Endothelial cell of umbilical vein (primary cell): Measurements from ENCODE around the gene TIGD4. TPM values are rescaled to one million over a fixed set of nuclear protein-coding genes. Genes with fewer than 3 reads are reported as not detected.

Source experiments
- BruUV-seq: library from RNA; stranded (reverse); fragments of 400-500 nt; replicated peaks from 2 replicates; lab custom pipeline; 2021; lab: Mats Ljungman, UMichigan
- CTCF ChIA-PET: fragments of 300-600, 350-600 bp; sonication (Branson Sonifier 250); formaldehyde crosslinking; loops from one replicate; lab custom pipeline; 2021; ENCODE audit warnings: antibody characterized with exemption, inconsistent platforms; lab: Charles Lee
- POLR2A ChIA-PET: fragments of 300-600, 350-600 bp; sonication (Branson Sonifier 250); formaldehyde crosslinking; loops from one replicate; lab custom pipeline; 2021; ENCODE audit warnings: antibody characterized with exemption, inconsistent platforms; lab: Charles Lee
- DNase-seq: peaks from one replicate; pipeline ENCODE4 v3.0.0-alpha.2; 2011; ENCODE audit warnings: low read depth, low spot score
- FAIRE-seq: peaks from 2 replicates; lab custom pipeline; 2011; peaks lifted over from hg19 to GRCh38; lab: Jason Lieb, UNC
- H2AFZ ChIP-seq: 2 replicates; pipeline ENCODE4 v1.6.0; 2012; ENCODE audit warnings: low read depth, low read length, control low read depth, inconsistent platforms
- H3K27ac ChIP-seq: 2 replicates; pipeline ENCODE4 v1.5.1; 2011; ENCODE audit warnings: low read depth, mild to moderate bottlenecking, control low read depth, low read length, moderate library complexity; ENCODE audit not compliant: insufficient read depth
- H3K27me3 ChIP-seq, 2 experiments: 2 replicates each; pipeline versions ENCODE4 v1.6.0 to v1.6.1; 2011; ENCODE audit warnings: low read length in 2 of 2, mixed read lengths in 1 of 2; ENCODE audit not compliant: control insufficient read depth in 2 of 2, insufficient read depth in 2 of 2
- H3K36me3 ChIP-seq, 2 experiments: 2 replicates in 1 of 2; 3 replicates in 1 of 2; pipeline ENCODE4 v1.5.1; 2011; ENCODE audit warnings: low read length in 2 of 2, mild to moderate bottlenecking in 1 of 2, moderate library complexity in 1 of 2; ENCODE audit not compliant: control insufficient read depth in 2 of 2, insufficient read depth in 2 of 2; ENCODE audit errors: extremely low read depth in 1 of 2
- H3K4me1 ChIP-seq: 3 replicates; pipeline ENCODE4 v1.5.1; 2011; ENCODE audit warnings: mild to moderate bottlenecking, low read length; ENCODE audit not compliant: control insufficient read depth, insufficient read depth; ENCODE audit errors: extremely low read depth
- H3K4me2 ChIP-seq: 2 replicates; pipeline ENCODE4 v1.6.1; 2011; ENCODE audit warnings: low read length, control low read depth, mixed read lengths; ENCODE audit not compliant: insufficient read depth
- H3K4me3 ChIP-seq, 3 experiments: fragments of 200-600 bp in 1 of 3; sonication (generic), shearing (Covaris generic) in 1 of 3; replicated peaks in 1 of 3; 2 replicates each; pipeline ENCODE4 v1.5.1; 2011 to 2016; ENCODE audit warnings: control low read depth in 3 of 3, low read length in 3 of 3, mild to moderate bottlenecking in 2 of 3, inconsistent platforms in 1 of 3, low read depth in 1 of 3, moderate library complexity in 1 of 3; ENCODE audit not compliant: insufficient read depth in 1 of 3
- H3K79me2 ChIP-seq: 2 replicates; pipeline ENCODE4 v1.6.0; 2012; ENCODE audit warnings: low read length, inconsistent platforms; ENCODE audit not compliant: control insufficient read depth, insufficient read depth
- H3K9ac ChIP-seq: replicated peaks from 2 replicates; pipeline ENCODE3; 2011; ENCODE audit warnings: low read length, control low read depth; ENCODE audit not compliant: insufficient read depth; ENCODE audit errors: extremely low read depth
- H3K9me1 ChIP-seq: replicated peaks from 3 replicates; pipeline ENCODE4 v1.6.0; 2011; ENCODE audit warnings: mild to moderate bottlenecking, low read length; ENCODE audit not compliant: control insufficient read depth, insufficient read depth; ENCODE audit errors: extremely low read depth
- H3K9me3 ChIP-seq: replicated peaks from 2 replicates; pipeline ENCODE4 v1.5.1; 2012; ENCODE audit warnings: low read length, inconsistent platforms; ENCODE audit not compliant: control insufficient read depth, insufficient read depth
- H4K20me1 ChIP-seq: replicated peaks from 2 replicates; pipeline ENCODE3; 2011; ENCODE audit warnings: mild to moderate bottlenecking, low read length; ENCODE audit not compliant: control insufficient read depth, insufficient read depth; ENCODE audit errors: extremely low read depth
- JUN ChIP-seq: IDR thresholded peaks from 2 replicates; pipeline ENCODE4 v1.6.1; 2011; ENCODE audit warnings: borderline replicate concordance, low read depth; ENCODE audit not compliant: insufficient read length, insufficient read depth
- dilution Hi-C: fragments of 300-500 bp; cut with MboI; formaldehyde crosslinking; loops from one replicate; pipeline ENCODE4 v1.15.0; 2019; ENCODE audit warnings: low sequenced_read_pairs; ENCODE audit not compliant: extremely low pct_ligation_motif_present
- intact Hi-C: fragments of 100-400 bp; cut with micrococcal nuclease; formaldehyde crosslinking; loops from one replicate; pipeline ENCODE4 v1.10.0; 2022
- polyA plus RNA-seq, 4 experiments: library from polyadenylated mRNA; depleted of rRNA in 3 of 4; stranded (reverse) in 3 of 4; unstranded in 1 of 4; fragments of >200 nt; gene quantifications; 2 replicates each; pipeline versions ENCODE4 v1.2.1 to v1.2.3, GENCODE V29; 2011 to 2012; ENCODE audit warnings: missing spikeins in 1 of 4
- total RNA-seq: library from RNA; stranded (reverse); gene quantifications from 2 replicates; pipeline ENCODE4 v1.2.3, GENCODE V29; 2021

TIGD4 gene
- total and polyA plus RNA-seq, 2 donors (not counting 3 experiments of a cell fraction or from before 2014, with no cell fraction given): 0.03 to 0.18 TPM

GRCh38 chr4:152719801-152720556 is 59.6 kb downstream of the TIGD4 start:
- no peak overlapping the region for H3K9ac ChIP-seq
- DNase-seq (no peak), FAIRE-seq (no peak)
- H3K79me2 ChIP-seq: no peaks in the 10 kb centered on the region
- ChIA-PET CTCF (interaction anchor here (1.3 kb wide), 1 partner anchor 15 kb away, joined by 3 read pairs; no protein-coding TSS in a partner anchor), POLR2A (no interaction called here)
- intact Hi-C loops (no loop called here), dilution Hi-C loops (no loop called here)
- H3K9me1 ChIP-seq: no peaks in the 10 kb centered on the region
- no peaks in the 10 kb centered on the region for H3K4me1 ChIP-seq
- no peaks in the 10 kb centered on the region for H3K36me3 ChIP-seq
- H3K4me3 ChIP-seq: no peak overlapping the region
- BruUV-seq: no TSS peak
- TF ChIP-seq JUN: no peak
- no peaks in the 10 kb centered on the region for H4K20me1 ChIP-seq
- no peak overlapping the region for H3K27ac ChIP-seq
- H3K9me3 ChIP-seq: no peaks in the 10 kb centered on the region
- peaks cover 0 to 3% of the 10 kb centered on the region in 2 experiments for H3K27me3 ChIP-seq
- H2AFZ ChIP-seq: no peak overlapping the region
- no peak overlapping the region for H3K4me2 ChIP-seq

Other genes with a start within 250 kb of the TIGD4 start
- 27.9 and 28.1 TPM in 2 replicates for gene FBXW7, start 243.6 kb downstream of the TIGD4 start, total RNA-seq
- 5.1 and 7.0 TPM in 2 replicates for gene FBXW7, start 243.6 kb downstream of the TIGD4 start, polyA plus RNA-seq
- gene TMEM154, start 99.7 kb downstream of the TIGD4 start, total RNA-seq: 43.6 and 50.0 TPM in 2 replicates
- 5.1 and 5.4 TPM in 2 replicates for gene TMEM154, start 99.7 kb downstream of the TIGD4 start, polyA plus RNA-seq
- 24.2 and 24.6 TPM in 2 replicates for gene ARFIP1, start 224 bp upstream of the TIGD4 start, total RNA-seq
- 7.1 and 10.0 TPM in 2 replicates for gene ARFIP1, start 224 bp upstream of the TIGD4 start, polyA plus RNA-seq
- gene FHDC1, start 156.6 kb upstream of the TIGD4 start, total RNA-seq: 0.12 and 0.18 TPM in 2 replicates
- gene FHDC1, start 156.6 kb upstream of the TIGD4 start, polyA plus RNA-seq: 0.03 and 0.06 TPM in 2 replicates